ENCODE measurements around the gene NOP9.

NOP9 gene

GRCh38 chr14:24277071-24277470 lies 22.6 kb upstream of the NOP9 start:
- no peak overlapping the region for H3K4me3 Mint-ChIP-seq
- H3K9me3 Mint-ChIP-seq = no peaks in the 10 kb centered on the region
- no peak overlapping the region for H3K27ac Mint-ChIP-seq
- DNase-seq = no peak
- H3K4me1 Mint-ChIP-seq = peaks cover 9% of the 10 kb centered on the region
- no peaks in the 10 kb centered on the region for H3K36me3 Mint-ChIP-seq (ENCODE audit: low read depth)
- no peak for TF ChIP-seq CTCF (IDR thresholded peaks at IDR 0.05)
- H3K27me3 Mint-ChIP-seq (ENCODE audit: low read depth, poor library complexity) = peaks cover 11% of the 10 kb centered on the region

- Mint-ChIP-seq H3K27me3 (ENCODE audit: low read depth, poor library complexity) (peaks cover 12% of the 10 kb centered on the region), H3K9me3 (no peaks in the 10 kb centered on the region), H3K4me1 (peaks cover 2% of the 10 kb centered on the region), H3K36me3 (ENCODE audit: low read depth) (no peaks in the 10 kb centered on the region), H3K4me3 (no peak overlapping the region), H3K27ac (no peak overlapping the region)
- TF ChIP-seq CTCF (IDR thresholded peaks at IDR 0.05) = no peak
- DNase-seq = no peak
Observed at GRCh38 chr14:24277606-24278321, 21.9 kb upstream of the NOP9 start.

- no peak for TF ChIP-seq CTCF (IDR thresholded peaks at IDR 0.05)
- no peaks in the 10 kb centered on the region for H3K4me1 Mint-ChIP-seq
- no peaks in the 10 kb centered on the region for H3K36me3 Mint-ChIP-seq (ENCODE audit: low read depth)
- no peak overlapping the region for H3K27ac Mint-ChIP-seq
- no peak for DNase-seq
- H3K27me3 Mint-ChIP-seq (ENCODE audit: low read depth, poor library complexity) = peaks cover 12% of the 10 kb centered on the region
- H3K9me3 Mint-ChIP-seq = no peaks in the 10 kb centered on the region
- no peak overlapping the region for H3K4me3 Mint-ChIP-seq
Observed at GRCh38 chr14:24278424-24278823, 21.2 kb upstream of the NOP9 start.

GRCh38 chr14:24279301-24280186 lies 20.1 kb upstream of the NOP9 start:
- H3K27ac Mint-ChIP-seq = no peak overlapping the region
- no peak for DNase-seq
- TF ChIP-seq CTCF (IDR thresholded peaks at IDR 0.05) = no peak
- H3K4me3 Mint-ChIP-seq = no peak overlapping the region
- H3K27me3 Mint-ChIP-seq (ENCODE audit: low read depth, poor library complexity) = peaks cover 12% of the 10 kb centered on the region
- H3K9me3 Mint-ChIP-seq = no peaks in the 10 kb centered on the region
- H3K4me1 Mint-ChIP-seq = no peaks in the 10 kb centered on the region
- no peaks in the 10 kb centered on the region for H3K36me3 Mint-ChIP-seq (ENCODE audit: low read depth)

- Mint-ChIP-seq H3K9me3 (no peaks in the 10 kb centered on the region), H3K27ac (no peak overlapping the region), H3K4me1 (no peaks in the 10 kb centered on the region)
Observed at GRCh38 chr14:24280797-24281460, 18.7 kb upstream of the NOP9 start.

More at GRCh38 chr14:24280797-24281460, 18.7 kb upstream of the NOP9 start:
- H3K36me3 Mint-ChIP-seq (ENCODE audit: low read depth) = no peaks in the 10 kb centered on the region
- DNase-seq = no peak
- H3K27me3 Mint-ChIP-seq (ENCODE audit: low read depth, poor library complexity) = peaks cover 12% of the 10 kb centered on the region
- TF ChIP-seq CTCF (IDR thresholded peaks at IDR 0.05) = no peak
- no peak overlapping the region for H3K4me3 Mint-ChIP-seq

Data from nephron progenitor cell (in vitro differentiated cells).